ENCODE measurements around the gene NUMBL.

DNA sequence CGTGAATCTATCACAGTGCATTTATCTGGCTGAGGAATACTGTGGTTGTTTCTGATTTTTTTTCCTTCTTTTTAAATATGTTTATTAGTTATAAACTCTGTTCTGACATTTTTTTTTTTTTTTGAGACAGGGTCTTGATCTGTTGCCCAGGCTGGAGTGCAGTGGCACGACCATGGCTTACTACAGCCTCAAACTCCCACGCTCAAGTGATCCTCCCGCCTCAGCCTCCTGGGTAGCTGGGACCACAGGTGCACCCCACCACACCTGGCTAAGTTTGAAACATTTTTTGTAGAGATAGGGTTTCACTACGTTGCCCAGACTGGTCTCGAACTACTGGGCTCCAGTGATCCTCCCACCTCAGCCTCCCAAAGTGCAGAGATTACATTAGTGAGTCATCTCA is 6.6 kb upstream of the NUMBL start:
- no peak for TF ChIP-seq CTCF (IDR thresholded peaks at IDR 0.05)
- TF ChIP-seq EP300 (IDR thresholded peaks at IDR 0.05) = no peak
- no peak for TF ChIP-seq POLR2A (IDR thresholded peaks at IDR 0.05)
